Measurements from ENCODE around the gene DLGAP1. TPM values are rescaled to one million over a fixed set of nuclear protein-coding genes. Genes with fewer than 3 reads are reported as not detected.

The DLGAP1 gene
- total and polyA plus RNA-seq, 2 of the 4 experiments (the other 2 are of a cell fraction) = under 0.01 to 0.09 TPM

GRCh38 chr18:4308576-4308975 lies 146.5 kb downstream of the DLGAP1 start:
- Histone ChIP-seq H3K4ac (ENCODE audit: low read depth, low read length) (no peak overlapping the region), H2BK20ac (ENCODE audit: low read depth, low read length) (no peak overlapping the region), H3K23ac (ENCODE audit: low read depth, low read length) (no peak overlapping the region), H4K91ac (ENCODE audit: insufficient read depth, low read depth, low read length) (no peak overlapping the region), H3K36me3 (ENCODE audit: control insufficient read depth, insufficient read depth, low read length) (no peaks in the 10 kb centered on the region), H2AK5ac (ENCODE audit: low read depth, low read length) (no peak overlapping the region), H2AFZ (replicated peaks; ENCODE audit: low read length, poor library complexity) (no peak overlapping the region), H3K27me3 (ENCODE audit: control insufficient read depth, insufficient read depth, low read length) (no peaks in the 10 kb centered on the region), H2BK120ac (ENCODE audit: low read depth, low read length) (no peak overlapping the region), H3K9ac (ENCODE audit: low read depth, low read length) (no peak overlapping the region), H3K27ac (ENCODE audit: insufficient read depth, low read length) (no peak overlapping the region), H2BK5ac (ENCODE audit: low read depth, low read length, poor library complexity, severe bottlenecking) (no peak overlapping the region), H3K4me3 (ENCODE audit: insufficient read depth, low read depth, low read length) (no peak overlapping the region), H4K5ac (ENCODE audit: low read depth, low read length) (no peak overlapping the region), H2AK9ac (replicated peaks; ENCODE audit: low read depth, low read length, poor library complexity) (no peak overlapping the region), H3K4me1 (ENCODE audit: control insufficient read depth, insufficient read depth, low read length) (no peaks in the 10 kb centered on the region), H4K20me1 (ENCODE audit: insufficient read depth, low read length) (no peaks in the 10 kb centered on the region), H3K79me1 (ENCODE audit: low read depth in 1 of 2, low read length in 2 of 2) (no peaks in the 10 kb centered on the region), H3K56ac (ENCODE audit: extremely low read depth, insufficient read depth, low read length) (no peak overlapping the region), H3K9me3 (ENCODE audit: control insufficient read depth, insufficient read depth, low read length) (no peaks in the 10 kb centered on the region), H3K4me2 (ENCODE audit: low read depth, low read length) (no peak overlapping the region), H3K18ac (ENCODE audit: low read depth, low read length) (no peak overlapping the region), H4K8ac (ENCODE audit: low read depth in 2 of 2, low read length in 2 of 2) (no peak overlapping the region), H3K14ac (replicated peaks; ENCODE audit: low read depth, low read length) (no peak overlapping the region), H3K9me1 (ENCODE audit: insufficient read depth, low read length) (no peaks in the 10 kb centered on the region), H2BK15ac (ENCODE audit: low read depth, low read length) (no peak overlapping the region)
- ATAC-seq (ENCODE audit: low read depth) (no peak), DNase-seq (no peak)
- intact Hi-C loops (cut with micrococcal nuclease) (no loop called here), dilution Hi-C loops (cut with HindIII; ENCODE audit: low sequenced_read_pairs, unreplicated experiment) (no loop called here), in situ Hi-C loops (cut with MboI; ENCODE audit: low sequenced_read_pairs) (no loop called here)
- BruUV-seq (replicated peaks) = no TSS peak
- TF ChIP-seq NFE2L2 (IDR thresholded peaks at IDR 0.05; ENCODE audit: low read depth, low read length) (no peak), MAZ (IDR thresholded peaks at IDR 0.05; ENCODE audit: borderline replicate concordance, low read depth, low read length) (no peak), CEBPB (IDR thresholded peaks at IDR 0.05; ENCODE audit: low read depth, low read length) (no peak)
- WGBS, 2 experiments (ENCODE audit: extremely low coverage in 2 of 2, insufficient read length in 1 of 2) = no CpG with 5 or more reads among the region's 5 CpGs
- ChIA-PET CTCF (no interaction called here), POLR2A (ENCODE audit: unreplicated experiment) (no interaction called here)
